K562 (cell line): Measurements from ENCODE around the gene RALGAPA2. TPM values are rescaled to one million over a fixed set of nuclear protein-coding genes. Genes with fewer than 3 reads are reported as not detected.

ENCODE experiments used
- polyA plus RNA-seq, 8 experiments: library from polyadenylated mRNA; depleted of rRNA in 4 of 8; stranded (reverse) in 5 of 8; unstranded in 3 of 8; fragments of >200 nt; fragmentation: Nextera tagmentation in 2 of 8; fragmentation: Illumina TruSeq in 1 of 8; extraction: Ambion mirVana in 2 of 8; extraction: Trizol in 1 of 8; gene quantifications; 2 replicates each; pipeline versions ENCODE4 v1.2.1 to v1.2.3, GENCODE V29; 2011 to 2014; ENCODE audit warnings: inconsistent platforms in 1 of 8, missing spikeins in 1 of 8
- total RNA-seq, 7 experiments: library from RNA; depleted of rRNA in 6 of 7; stranded (reverse); fragments of >200 nt in 6 of 7; fragmentation: Illumina TruSeq in 2 of 7; extraction: Trizol in 2 of 7; gene quantifications; 2 replicates each; pipeline versions ENCODE4 v1.2.1 to v1.2.3, GENCODE V29; 2011 to 2021; ENCODE audit warnings: low replicate concordance in 1 of 7
- TF ChIP-seq, protein P1 (sequence below): fragments of 450-650 bp; IDR thresholded peaks from 2 replicates; pipeline ENCODE4 v1.6.1; 2016; ENCODE audit warnings: mild to moderate bottlenecking, moderate library complexity
- TF ChIP-seq, protein P2 (sequence below): fragments of 450-650 bp; IDR thresholded peaks from 2 replicates; pipeline ENCODE4 v1.6.1; 2016; ENCODE audit warnings: mild to moderate bottlenecking

The RALGAPA2 gene
- total and polyA plus RNA-seq, 9 of the 15 experiments (the other 6 are each of a cell fraction or from before 2014, with no cell fraction given) = 0.35 to 2.7 (median 1.4) TPM

DNA sequence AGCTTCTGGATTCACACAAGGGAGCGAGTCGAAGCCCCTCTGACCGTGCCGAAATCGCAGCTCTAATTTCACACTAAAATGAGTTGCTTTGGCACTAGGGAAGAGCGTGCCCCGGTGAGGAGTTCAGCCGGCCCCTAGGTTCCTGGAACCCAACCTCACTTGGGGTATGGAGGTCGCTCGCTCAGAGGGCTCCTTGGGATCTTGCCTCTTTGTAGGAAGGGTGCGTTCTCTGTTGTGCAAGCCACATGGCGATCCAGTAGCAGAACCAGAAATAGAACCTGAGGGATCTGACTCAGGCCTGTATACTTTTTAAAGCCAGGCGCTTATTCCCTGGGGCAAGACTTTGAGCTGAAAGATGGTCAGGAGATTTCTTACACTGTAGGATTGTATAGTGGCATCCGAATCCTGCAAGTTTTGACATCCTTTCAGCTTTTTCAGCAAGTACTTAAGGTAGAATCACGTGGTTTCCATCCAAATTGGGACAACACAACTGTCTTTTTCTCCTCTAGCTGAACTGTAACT, 861 bp upstream of the RALGAPA2 start (continued):
- TF ChIP-seq, protein P1, sequence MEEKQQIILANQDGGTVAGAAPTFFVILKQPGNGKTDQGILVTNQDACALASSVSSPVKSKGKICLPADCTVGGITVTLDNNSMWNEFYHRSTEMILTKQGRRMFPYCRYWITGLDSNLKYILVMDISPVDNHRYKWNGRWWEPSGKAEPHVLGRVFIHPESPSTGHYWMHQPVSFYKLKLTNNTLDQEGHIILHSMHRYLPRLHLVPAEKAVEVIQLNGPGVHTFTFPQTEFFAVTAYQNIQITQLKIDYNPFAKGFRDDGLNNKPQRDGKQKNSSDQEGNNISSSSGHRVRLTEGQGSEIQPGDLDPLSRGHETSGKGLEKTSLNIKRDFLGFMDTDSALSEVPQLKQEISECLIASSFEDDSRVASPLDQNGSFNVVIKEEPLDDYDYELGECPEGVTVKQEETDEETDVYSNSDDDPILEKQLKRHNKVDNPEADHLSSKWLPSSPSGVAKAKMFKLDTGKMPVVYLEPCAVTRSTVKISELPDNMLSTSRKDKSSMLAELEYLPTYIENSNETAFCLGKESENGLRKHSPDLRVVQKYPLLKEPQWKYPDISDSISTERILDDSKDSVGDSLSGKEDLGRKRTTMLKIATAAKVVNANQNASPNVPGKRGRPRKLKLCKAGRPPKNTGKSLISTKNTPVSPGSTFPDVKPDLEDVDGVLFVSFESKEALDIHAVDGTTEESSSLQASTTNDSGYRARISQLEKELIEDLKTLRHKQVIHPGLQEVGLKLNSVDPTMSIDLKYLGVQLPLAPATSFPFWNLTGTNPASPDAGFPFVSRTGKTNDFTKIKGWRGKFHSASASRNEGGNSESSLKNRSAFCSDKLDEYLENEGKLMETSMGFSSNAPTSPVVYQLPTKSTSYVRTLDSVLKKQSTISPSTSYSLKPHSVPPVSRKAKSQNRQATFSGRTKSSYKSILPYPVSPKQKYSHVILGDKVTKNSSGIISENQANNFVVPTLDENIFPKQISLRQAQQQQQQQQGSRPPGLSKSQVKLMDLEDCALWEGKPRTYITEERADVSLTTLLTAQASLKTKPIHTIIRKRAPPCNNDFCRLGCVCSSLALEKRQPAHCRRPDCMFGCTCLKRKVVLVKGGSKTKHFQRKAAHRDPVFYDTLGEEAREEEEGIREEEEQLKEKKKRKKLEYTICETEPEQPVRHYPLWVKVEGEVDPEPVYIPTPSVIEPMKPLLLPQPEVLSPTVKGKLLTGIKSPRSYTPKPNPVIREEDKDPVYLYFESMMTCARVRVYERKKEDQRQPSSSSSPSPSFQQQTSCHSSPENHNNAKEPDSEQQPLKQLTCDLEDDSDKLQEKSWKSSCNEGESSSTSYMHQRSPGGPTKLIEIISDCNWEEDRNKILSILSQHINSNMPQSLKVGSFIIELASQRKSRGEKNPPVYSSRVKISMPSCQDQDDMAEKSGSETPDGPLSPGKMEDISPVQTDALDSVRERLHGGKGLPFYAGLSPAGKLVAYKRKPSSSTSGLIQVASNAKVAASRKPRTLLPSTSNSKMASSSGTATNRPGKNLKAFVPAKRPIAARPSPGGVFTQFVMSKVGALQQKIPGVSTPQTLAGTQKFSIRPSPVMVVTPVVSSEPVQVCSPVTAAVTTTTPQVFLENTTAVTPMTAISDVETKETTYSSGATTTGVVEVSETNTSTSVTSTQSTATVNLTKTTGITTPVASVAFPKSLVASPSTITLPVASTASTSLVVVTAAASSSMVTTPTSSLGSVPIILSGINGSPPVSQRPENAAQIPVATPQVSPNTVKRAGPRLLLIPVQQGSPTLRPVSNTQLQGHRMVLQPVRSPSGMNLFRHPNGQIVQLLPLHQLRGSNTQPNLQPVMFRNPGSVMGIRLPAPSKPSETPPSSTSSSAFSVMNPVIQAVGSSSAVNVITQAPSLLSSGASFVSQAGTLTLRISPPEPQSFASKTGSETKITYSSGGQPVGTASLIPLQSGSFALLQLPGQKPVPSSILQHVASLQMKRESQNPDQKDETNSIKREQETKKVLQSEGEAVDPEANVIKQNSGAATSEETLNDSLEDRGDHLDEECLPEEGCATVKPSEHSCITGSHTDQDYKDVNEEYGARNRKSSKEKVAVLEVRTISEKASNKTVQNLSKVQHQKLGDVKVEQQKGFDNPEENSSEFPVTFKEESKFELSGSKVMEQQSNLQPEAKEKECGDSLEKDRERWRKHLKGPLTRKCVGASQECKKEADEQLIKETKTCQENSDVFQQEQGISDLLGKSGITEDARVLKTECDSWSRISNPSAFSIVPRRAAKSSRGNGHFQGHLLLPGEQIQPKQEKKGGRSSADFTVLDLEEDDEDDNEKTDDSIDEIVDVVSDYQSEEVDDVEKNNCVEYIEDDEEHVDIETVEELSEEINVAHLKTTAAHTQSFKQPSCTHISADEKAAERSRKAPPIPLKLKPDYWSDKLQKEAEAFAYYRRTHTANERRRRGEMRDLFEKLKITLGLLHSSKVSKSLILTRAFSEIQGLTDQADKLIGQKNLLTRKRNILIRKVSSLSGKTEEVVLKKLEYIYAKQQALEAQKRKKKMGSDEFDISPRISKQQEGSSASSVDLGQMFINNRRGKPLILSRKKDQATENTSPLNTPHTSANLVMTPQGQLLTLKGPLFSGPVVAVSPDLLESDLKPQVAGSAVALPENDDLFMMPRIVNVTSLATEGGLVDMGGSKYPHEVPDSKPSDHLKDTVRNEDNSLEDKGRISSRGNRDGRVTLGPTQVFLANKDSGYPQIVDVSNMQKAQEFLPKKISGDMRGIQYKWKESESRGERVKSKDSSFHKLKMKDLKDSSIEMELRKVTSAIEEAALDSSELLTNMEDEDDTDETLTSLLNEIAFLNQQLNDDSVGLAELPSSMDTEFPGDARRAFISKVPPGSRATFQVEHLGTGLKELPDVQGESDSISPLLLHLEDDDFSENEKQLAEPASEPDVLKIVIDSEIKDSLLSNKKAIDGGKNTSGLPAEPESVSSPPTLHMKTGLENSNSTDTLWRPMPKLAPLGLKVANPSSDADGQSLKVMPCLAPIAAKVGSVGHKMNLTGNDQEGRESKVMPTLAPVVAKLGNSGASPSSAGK = peak; percentile 46; the same call in 1 of the 2 replicates
- TF ChIP-seq, protein P2, sequence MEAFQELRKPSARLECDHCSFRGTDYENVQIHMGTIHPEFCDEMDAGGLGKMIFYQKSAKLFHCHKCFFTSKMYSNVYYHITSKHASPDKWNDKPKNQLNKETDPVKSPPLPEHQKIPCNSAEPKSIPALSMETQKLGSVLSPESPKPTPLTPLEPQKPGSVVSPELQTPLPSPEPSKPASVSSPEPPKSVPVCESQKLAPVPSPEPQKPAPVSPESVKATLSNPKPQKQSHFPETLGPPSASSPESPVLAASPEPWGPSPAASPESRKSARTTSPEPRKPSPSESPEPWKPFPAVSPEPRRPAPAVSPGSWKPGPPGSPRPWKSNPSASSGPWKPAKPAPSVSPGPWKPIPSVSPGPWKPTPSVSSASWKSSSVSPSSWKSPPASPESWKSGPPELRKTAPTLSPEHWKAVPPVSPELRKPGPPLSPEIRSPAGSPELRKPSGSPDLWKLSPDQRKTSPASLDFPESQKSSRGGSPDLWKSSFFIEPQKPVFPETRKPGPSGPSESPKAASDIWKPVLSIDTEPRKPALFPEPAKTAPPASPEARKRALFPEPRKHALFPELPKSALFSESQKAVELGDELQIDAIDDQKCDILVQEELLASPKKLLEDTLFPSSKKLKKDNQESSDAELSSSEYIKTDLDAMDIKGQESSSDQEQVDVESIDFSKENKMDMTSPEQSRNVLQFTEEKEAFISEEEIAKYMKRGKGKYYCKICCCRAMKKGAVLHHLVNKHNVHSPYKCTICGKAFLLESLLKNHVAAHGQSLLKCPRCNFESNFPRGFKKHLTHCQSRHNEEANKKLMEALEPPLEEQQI = no peak
